Thoracic aorta (tissue), 2 donors: ENCODE results near the gene MBD2. TPM values are rescaled to one million over a fixed set of nuclear protein-coding genes. Genes with fewer than 3 reads are reported as not detected.

Source experiments
- ATAC-seq: fragments of 150-250 bp; one replicate; pipeline ENCODE4 v1.8.0; 2017; ENCODE audit warnings: low read depth; ENCODE audit not compliant: insufficient number of reproducible peaks, low FRiP score
- DNase-seq: peaks from one replicate; pipeline ENCODE4 v3.0.0-alpha.2; 2020; ENCODE audit warnings: low spot score
- H3K27ac ChIP-seq, 2 donors: fragments of 200-600 bp; sonication (generic); 1 replicate in 1 of 2; 2 replicates in 1 of 2; pipeline ENCODE4 v1.5.1; 2016; ENCODE audit warnings: mild to moderate bottlenecking in 2 of 2, moderate library complexity in 2 of 2
- H3K27me3 ChIP-seq: fragments of 200-600 bp; sonication (generic); replicated peaks from 2 replicates; pipeline ENCODE4 v1.6.0; 2016; ENCODE audit warnings: mild to moderate bottlenecking; ENCODE audit not compliant: insufficient read depth
- H3K36me3 ChIP-seq: fragments of 200-600 bp; sonication (generic); one replicate; pipeline ENCODE4 v1.5.1; 2016
- H3K4me1 ChIP-seq, 2 donors: fragments of 200-600 bp; sonication (generic); 1 replicate in 1 of 2; 2 replicates in 1 of 2; pipeline versions ENCODE4 v1.5.1 to v1.6.0; 2016; ENCODE audit warnings: low read depth in 2 of 2, mild to moderate bottlenecking in 1 of 2; ENCODE audit not compliant: control insufficient read depth in 1 of 2
- H3K4me3 ChIP-seq: fragments of 200-600 bp; sonication (generic); 2 replicates; pipeline ENCODE4 v1.5.1; 2016; ENCODE audit warnings: mild to moderate bottlenecking
- H3K9me3 ChIP-seq: fragments of 200-600 bp; sonication (generic); 2 replicates; pipeline ENCODE4 v1.5.1; 2016
- total RNA-seq, 2 donors: library from RNA; depleted of rRNA; stranded (reverse); fragments of >200 nt; gene quantifications; one replicate each; pipeline versions ENCODE4 v1.1.0 to v1.2.3, GENCODE V29; 2016
- TF ChIP-seq, protein P1 (sequence below): fragments of 200-600 bp; sonication (generic); IDR thresholded peaks from one replicate; pipeline ENCODE4 v1.5.1; 2019; ENCODE audit warnings: antibody characterized with exemption

The MBD2 gene
- total RNA-seq, 2 donors from 2014 or later = 43.5 to 49.3 TPM

DNA sequence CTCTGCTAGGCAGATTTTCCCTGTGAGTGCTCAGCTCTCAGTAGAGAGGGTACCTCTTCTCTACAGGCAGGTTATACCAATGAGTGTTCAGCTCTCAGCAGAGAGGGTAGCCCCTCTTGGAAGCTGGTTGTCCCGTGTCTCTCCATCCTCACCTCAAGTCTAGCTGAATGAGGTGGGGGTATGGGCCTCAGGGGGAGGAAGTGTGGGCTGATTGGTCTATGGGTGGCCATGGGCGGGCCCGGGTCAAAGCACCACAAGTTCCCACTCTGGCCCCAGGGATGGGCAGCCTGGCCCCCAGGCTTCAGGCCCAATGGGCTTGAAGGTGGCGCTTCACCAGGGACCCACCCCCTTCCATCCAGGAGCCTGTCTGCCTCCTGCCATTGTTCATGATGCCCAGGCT lies 17.0 kb upstream of the MBD2 start:
- TF ChIP-seq, protein P1, sequence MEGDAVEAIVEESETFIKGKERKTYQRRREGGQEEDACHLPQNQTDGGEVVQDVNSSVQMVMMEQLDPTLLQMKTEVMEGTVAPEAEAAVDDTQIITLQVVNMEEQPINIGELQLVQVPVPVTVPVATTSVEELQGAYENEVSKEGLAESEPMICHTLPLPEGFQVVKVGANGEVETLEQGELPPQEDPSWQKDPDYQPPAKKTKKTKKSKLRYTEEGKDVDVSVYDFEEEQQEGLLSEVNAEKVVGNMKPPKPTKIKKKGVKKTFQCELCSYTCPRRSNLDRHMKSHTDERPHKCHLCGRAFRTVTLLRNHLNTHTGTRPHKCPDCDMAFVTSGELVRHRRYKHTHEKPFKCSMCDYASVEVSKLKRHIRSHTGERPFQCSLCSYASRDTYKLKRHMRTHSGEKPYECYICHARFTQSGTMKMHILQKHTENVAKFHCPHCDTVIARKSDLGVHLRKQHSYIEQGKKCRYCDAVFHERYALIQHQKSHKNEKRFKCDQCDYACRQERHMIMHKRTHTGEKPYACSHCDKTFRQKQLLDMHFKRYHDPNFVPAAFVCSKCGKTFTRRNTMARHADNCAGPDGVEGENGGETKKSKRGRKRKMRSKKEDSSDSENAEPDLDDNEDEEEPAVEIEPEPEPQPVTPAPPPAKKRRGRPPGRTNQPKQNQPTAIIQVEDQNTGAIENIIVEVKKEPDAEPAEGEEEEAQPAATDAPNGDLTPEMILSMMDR = no peak
- H3K27me3 ChIP-seq = no peaks in the 10 kb centered on the region
- H3K9me3 ChIP-seq = no peaks in the 10 kb centered on the region
- no peak overlapping the region for H3K27ac ChIP-seq
- ATAC-seq (no peak), DNase-seq (no peak)
- no peaks in the 10 kb centered on the region for H3K36me3 ChIP-seq
- H3K4me3 ChIP-seq = no peak overlapping the region
- peaks cover 0 to 9% of the 10 kb centered on the region in 2 donors for H3K4me1 ChIP-seq

DNA sequence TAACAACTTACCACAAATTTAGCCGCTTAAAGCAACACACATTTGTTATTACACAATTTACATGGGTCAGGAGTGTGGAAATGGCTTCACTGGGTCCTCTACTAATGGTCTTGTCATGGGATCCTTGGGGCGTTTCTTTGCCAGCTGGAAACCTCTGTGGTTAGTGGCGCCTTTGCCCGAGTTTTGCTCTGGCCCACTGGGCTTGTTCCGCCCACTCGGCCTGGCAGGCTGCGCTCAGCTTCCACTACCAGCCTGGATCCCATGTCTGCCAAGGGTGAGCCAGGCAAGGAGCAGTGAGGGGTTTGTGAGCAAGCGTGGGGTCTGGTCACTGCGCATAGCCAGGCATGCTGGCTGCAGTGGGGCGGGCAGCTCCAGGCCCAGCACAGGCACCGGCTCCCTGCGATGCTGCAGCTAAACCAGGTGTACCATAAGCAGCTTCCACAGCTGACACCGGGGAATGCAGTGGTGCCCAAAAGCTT lies 16.2 kb upstream of the MBD2 start:
- TF ChIP-seq, protein P1 = no peak

DNA sequence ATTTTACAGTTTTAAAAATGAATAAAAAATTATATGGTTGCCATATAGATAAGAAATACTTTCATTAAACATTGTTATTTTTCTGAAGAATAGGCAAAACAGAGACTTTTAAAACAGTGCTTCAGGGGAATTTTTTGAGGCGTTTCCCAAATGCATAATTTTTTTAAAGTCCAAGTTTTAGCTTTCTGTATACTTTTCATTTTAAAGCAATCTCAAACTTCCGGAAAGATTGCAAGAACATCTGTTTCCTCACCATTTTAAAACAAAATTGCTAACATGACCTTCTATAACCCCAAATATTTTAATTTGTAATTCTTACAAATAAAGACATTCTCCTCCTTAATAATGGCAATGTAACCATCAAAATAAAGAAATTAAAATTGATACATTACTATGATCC lies 15.1 kb upstream of the MBD2 start:
- H3K4me3 ChIP-seq = no peak overlapping the region
- DNase-seq (no peak), ATAC-seq (no peak)
- no peaks in the 10 kb centered on the region for H3K36me3 ChIP-seq
- no peaks in the 10 kb centered on the region for H3K27me3 ChIP-seq
- peaks cover 0 to 9% of the 10 kb centered on the region in 2 donors for H3K4me1 ChIP-seq
- no peak overlapping the region for H3K27ac ChIP-seq
- no peaks in the 10 kb centered on the region for H3K9me3 ChIP-seq
- TF ChIP-seq, protein P1 = no peak

More for the DNA sequence above, 16.2 kb upstream of the MBD2 start:
- Histone ChIP-seq H3K4me1 (peaks cover 0 to 9% of the 10 kb centered on the region in 2 donors), H3K27ac (peak overlapping the region in 1 of 2 donors; percentile 32), H3K9me3 (no peaks in the 10 kb centered on the region), H3K36me3 (no peaks in the 10 kb centered on the region), H3K27me3 (no peaks in the 10 kb centered on the region), H3K4me3 (no peak overlapping the region)
- DNase-seq = no peak
- no peak for ATAC-seq

DNA sequence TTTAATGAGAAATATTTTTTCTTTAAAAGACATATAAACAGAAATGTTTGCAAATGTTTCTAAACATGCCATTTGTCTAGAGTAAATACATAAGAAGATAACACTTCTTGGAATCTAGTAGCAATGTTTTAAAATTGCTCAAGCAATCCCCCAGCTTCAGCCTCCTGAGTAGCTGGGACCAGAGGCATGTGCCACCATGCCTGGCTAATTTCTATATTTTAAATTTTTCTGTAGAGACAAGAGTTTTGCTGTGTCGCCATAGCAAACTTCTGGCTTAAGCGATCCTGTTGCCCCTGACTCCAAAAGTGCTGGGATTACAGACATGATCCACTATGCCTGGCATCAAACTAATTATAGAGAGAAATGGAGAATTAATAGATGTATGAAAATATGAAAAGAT lies 14.6 kb upstream of the MBD2 start:
- Histone ChIP-seq H3K4me3 (no peak overlapping the region), H3K9me3 (no peaks in the 10 kb centered on the region), H3K36me3 (no peaks in the 10 kb centered on the region), H3K27ac (no peak overlapping the region), H3K27me3 (no peaks in the 10 kb centered on the region), H3K4me1 (peaks cover 0 to 9% of the 10 kb centered on the region in 2 donors)
- TF ChIP-seq, protein P1 = no peak
- ATAC-seq (no peak), DNase-seq (no peak)

DNA sequence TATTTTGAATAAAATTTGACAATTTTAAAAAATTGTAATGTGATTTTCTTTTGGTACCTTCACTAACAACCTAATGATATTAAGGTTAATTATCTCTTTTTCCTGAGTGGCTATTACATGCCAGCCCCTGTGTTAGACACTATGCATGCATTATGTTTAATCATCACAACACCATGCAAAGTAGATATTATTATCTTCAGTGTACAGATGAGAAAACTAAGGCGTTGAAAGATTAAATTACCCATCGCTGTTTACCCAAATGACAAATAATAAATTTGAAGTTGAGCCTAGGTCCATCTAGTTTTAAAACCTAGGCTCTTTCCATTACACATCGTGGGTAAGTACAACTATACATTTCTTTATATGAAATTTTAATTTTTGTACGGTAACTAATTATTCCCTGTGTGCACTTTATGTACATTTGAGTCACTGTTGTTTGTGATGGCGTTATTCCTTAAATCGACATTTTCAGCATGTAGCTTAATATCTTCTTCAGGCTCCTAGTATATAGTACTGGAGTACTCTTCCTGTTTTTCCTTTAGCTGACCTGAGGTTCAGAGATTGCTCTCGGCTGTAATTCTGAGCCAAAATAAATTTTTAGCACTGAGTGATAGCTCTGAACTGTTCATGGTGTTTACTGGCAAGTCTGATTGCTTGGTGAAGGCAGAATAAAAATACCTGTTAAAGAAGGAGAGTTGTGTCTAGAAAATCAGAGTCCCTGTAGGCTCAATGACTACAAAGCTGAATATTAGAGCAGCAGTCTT lies 13.9 kb upstream of the MBD2 start:
- TF ChIP-seq, protein P1 = no peak
- Histone ChIP-seq H3K27me3 (no peaks in the 10 kb centered on the region), H3K4me3 (no peak overlapping the region), H3K9me3 (no peaks in the 10 kb centered on the region), H3K4me1 (peaks cover 0 to 9% of the 10 kb centered on the region in 2 donors), H3K36me3 (no peaks in the 10 kb centered on the region), H3K27ac (no peak overlapping the region)
- ATAC-seq = no peak
- no peak for DNase-seq
